Hematopoietic multipotent progenitor cell treated with erythropoietin and hydrocortisone succinate and interleukin-3 and kit ligand, for 17 days (in vitro differentiated cells): ENCODE results near the gene MANBA.

Experiments
- DNase-seq: peaks from one replicate; pipeline ENCODE4 v3.0.0-alpha.2; 2015; ENCODE audit warnings: low spot score

MANBA gene

DNA sequence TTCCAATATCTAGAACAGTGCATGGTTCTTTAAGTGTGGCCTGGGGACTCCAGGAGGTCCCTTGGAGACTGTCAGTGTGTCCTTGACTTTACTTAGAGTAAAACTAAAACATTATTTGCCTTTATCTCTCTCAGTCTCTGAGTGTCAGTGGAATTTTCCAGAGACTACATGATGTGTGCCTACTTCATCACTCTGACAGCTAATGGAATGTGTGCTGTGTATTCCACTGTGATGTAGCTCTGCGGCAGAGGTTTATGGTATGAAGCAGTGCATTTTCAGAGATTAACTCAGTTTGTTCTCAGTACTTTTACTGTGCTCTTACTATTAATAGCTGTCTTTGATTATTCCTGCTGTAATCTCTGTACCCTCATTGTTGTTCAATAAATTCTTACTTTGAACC lies 85.6 kb downstream of the MANBA start:
- DNase-seq: no peak

DNA sequence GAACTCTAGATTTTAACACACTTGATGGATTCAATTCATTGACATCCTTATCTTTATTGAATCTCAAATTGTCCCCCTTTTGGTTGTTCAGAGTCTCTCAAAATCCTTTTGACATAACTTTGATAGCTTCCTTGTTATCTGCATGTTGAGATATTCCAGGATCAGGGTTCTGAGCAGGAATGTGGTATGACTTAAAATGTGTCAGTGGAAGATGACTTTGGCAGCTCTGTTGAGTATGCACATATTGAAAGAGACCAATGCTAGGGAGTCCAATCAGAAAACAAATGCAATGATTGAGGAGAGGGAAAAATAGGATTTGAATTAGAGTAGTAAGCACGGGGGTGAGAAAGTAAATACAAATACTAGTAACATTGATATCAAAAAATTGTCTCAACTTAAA lies 93.8 kb downstream of the MANBA start:
- no peak for DNase-seq

DNA sequence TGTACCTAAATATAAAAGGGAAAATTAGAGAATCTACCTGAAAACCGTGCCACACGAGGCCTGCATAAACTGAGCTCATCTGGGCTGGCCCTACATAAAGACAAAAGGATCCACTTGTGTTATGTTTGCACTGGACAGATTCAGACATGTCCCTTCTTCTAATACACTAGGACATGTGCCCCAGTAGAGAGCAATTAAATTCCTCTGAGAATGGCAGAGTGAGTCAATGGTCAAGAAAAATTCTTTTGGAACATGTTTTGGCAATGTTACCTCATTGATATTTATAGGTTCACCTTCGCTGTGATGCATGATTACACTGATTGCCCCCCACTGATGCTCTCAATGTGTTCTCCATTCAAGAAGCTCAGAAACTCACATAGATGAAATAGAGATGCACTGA lies 95.2 kb downstream of the MANBA start:
- no peak for DNase-seq

DNA sequence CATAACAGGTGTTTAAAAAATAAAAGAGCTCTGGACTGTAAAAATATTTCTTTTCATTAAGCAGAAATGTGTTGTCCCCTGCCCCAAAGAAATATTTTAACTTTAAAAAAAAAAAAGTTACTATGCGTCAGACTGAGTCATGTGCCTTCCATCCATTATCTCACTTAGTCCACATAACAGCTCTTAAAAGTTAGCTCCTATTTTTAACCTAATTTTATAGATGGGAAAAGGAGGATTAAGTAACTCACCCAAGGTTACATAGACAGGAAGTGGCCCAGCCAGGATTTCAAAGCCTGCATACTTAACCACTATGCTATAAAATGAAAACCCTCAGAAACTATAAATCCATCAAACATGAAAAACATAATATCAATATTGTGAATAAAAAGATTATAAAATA lies 97.7 kb downstream of the MANBA start:
- no peak for DNase-seq

DNA sequence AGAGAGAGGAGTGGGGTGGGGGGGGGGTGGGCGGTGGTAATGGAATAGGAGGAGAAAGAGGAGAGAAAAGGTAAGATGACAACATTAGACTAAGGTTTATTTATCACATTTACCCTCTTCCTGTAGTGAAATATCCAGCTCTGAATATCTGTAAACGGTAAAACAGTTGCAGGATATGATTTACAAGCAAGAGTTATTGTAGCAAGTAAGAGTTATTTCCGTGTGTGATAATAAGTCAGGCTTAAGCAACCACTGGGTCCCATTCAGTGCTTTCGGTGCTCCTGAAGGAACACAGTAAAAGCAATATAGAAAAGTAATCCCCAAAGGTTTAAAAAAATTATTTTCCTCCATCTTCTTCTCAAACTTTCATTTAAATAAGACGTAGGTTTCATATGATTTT lies 103.6 kb downstream of the MANBA start:
- no peak for DNase-seq

DNA sequence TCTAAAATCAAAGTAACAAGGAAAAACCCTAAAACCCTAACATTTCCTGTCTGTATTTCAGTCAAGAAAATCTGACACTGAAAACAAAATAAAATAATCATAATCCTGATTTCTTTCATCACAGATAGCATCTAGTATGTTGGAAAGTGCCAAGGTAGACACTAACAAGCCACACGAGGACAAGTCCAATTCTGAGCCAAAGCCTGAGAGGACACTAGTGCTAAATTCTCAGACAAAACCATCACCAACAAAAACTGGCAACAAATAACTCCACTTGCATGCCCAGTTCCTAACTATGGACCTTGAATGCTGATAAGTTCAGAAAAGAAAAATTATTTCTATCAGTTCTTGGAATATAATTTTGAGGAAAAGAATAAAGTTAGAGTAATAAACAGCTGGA lies 113.7 kb downstream of the MANBA start:
- DNase-seq: no peak

DNA sequence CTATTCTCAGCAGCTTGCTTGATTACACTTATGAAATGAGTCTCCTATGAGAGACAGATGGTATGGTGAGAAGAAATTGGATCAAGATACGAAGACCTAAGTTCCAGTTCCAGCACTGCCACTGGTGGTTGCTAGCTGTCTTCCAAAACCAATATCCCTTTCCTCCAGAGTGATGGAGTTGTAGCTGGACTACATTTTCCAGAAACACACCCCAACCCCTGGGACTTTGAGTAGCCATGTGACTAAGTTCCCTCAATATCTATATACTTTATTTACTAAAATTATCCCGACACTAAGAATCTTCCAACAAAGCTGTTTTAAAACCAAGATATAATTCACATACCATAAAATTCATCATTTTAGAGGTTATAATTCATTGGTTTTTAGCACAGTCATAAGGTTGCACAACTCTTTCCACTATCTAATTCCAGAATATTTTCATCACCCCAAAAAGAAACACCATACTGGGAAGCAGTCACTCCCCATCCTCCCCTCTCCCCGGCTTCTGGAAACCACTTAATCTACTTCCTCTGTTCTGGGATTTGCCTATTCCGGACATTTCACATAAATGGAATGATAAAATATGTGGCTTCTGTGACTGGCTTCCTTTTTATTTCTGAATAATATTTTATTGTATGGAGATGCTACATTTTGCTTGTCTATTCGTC lies 118.0 kb downstream of the MANBA start:
- DNase-seq: no peak

DNA sequence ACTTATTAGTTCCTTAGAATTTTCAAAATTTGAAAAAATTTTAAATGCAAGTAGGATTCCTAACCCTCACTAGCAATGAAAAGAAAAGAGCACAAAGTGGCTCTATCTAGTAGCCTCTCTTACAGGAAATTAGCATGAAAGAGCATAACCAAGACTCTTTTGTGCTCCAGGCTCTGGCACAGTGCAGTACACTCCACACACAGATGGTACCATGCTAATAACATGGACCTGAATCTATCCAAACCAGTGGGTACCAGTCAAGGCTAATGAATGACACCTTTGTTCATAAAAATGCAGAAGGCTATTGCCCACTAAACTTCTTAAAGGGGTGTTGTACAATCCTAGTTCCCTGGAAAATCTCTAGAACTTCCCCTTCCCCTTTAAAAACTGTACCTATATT lies 119.0 kb downstream of the MANBA start:
- DNase-seq: no peak

DNA sequence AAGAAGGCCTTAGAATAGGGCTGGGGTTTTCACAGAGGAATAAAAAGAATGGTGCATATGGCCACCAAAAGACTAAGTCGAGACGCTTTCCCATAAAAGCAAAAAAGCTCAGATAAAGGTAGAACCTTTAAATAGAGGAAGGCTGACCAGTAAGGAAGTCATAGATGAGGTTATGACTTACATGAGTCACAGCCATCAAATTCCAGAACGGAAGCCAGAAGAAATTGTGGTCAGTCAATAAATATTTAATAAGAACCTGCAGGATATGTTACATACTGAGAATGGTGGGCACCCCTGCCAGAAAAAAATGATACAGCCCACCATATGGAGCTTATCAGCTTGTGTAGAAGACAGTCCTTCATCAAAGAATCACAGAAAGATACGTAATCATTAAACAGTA lies 120.1 kb downstream of the MANBA start:
- DNase-seq: no peak

DNA sequence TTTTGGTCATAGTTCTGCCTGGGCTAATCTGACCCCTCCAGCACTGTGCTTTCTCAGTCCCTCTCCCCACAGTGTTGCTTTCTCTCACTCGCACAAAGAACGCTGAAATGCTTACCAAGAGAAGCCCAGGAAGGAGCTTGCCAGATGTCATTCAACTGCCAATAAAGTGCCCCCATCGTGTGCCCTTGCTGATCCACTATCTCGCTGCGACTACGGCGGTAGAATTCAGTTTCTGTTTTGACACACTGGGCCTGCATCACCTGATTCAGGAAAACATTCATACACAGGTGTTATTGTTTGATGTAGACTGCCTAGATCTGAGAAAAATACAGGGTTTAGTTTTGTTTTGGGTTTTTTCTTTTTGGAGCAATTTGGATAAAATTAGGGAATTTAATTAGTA lies 121.2 kb downstream of the MANBA start:
- DNase-seq: no peak

DNA sequence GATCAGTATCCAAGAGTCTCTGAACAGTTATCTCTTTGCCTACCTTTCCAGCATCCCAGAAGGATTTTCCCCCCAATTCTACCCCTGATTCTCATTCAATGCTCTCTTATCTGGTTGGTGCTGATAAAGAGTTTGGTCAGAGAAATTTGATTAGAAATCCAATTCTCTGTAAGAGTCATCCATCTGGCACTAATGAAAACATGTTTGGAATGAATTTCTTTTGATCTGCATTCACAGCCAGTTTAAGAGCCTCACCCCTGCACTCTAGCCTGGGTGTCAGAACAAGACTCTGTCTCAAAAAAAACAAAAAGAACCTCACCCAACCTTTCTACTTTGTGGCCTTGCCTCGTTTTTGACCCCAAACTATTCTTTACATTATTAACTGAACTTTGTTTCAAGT lies 122.1 kb downstream of the MANBA start:
- DNase-seq: no peak

DNA sequence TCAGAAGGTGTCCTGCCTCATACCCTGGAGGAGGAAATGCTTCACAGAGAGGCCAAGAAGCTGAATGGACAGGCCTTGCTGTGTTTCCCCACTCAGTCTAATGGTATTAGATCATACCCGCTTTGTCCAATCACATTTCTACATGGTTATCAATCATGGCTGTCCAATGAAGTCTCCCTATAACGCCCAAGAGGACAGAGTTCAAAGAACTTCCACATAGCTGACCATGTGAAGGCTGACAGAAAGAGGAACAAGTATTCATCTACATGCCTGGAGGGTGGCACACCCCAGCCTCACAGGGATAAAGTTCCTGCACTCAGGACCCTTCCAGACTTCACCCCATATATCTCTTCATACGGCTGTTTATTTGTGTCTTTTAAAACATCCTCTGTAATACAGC lies 123.4 kb downstream of the MANBA start:
- no peak for DNase-seq

DNA sequence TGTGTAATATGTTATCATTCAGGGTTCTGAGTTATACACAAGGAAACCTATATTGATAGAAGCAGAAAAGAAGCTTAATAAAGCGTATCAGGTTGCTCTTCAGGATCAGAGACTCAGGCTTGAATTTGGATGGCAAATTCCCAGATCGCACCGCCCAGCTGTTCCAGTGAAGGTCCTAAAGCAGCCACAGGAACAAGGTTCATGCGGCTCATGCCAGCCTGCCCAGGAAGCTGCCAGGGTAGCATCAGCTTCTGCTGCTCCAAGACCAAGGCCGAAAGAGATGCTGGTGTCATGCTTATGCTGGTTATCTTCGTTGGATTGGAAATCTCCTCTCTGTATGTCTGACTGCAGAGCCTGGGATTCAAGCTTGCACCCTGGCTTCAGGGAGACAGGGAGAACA lies 127.7 kb downstream of the MANBA start:
- DNase-seq: no peak

DNA sequence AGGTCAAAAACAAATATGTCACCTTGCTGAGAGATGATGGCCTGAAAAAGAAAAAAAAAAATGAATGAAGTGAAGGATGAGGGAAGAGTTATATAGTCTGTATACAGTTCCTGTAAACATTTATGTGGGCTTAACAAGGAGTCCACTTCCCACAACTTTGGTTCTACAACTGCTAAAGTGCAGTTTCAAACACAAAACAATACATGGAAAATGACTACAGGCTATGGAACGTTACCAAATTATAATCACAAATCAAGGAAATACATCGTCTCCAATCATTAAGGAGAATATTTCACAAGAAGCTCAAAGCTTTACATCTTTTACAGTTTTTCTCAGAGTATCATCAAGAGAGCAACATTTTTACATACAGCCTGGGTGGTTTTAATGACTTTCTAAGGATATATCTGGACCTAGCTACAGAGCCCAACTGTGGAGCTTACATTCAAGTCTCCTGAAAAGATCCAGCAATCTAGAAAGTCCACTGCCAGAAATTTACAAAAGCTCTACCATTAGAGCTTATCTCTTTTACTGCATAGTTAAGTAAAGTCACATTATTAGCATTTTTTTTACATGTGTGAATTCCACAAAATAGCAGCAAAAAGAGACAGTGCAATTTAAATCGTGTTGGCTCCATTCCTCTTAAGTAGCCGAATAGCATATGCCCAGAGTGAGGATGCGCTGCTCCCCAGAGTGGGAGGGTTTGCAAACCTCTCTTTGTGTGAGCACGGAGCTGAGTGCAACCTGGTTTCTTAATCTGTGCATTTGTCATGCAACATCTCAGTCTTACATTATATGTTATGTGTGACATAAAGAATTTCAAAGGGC lies 128.3 kb downstream of the MANBA start:
- DNase-seq: no peak

DNA sequence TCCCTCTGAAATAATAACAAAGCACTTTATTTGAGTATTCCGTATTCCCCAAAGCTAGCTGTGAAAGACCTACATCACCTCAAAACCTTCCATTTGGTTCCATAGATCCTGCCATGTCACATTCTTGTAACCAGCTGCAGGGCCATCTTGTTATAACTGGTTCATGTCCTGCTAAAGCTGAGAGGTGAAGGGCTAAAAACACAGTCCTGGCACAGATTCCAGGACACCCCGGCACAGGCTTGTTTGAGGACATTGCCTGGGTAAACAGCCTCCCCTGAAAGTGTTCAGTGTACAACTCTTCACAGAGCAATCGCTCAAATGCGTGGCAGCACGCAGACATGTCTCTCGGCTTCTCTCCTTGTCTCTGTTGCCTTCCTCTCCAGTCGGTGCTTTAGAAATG lies 129.2 kb downstream of the MANBA start:
- DNase-seq: no peak

DNA sequence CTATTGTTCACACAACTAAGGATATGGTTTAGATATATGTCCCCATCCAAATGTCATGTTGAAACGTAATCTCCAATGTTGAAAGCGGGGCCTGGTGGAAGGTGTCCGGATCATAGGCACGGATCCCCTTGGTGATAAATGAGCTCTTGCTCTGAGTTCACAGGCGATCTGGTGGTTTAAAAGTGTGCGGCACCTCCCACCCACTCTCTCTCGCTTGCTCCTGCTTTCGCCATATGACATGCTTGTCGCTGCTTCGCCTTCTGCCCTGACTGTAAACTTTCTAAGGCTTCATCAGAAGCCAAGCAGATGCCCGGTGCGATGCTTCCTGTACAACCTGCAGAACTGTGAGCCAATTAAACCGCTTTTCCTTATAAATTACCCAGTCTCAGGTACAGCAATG lies 131.1 kb downstream of the MANBA start:
- DNase-seq: no peak

DNA sequence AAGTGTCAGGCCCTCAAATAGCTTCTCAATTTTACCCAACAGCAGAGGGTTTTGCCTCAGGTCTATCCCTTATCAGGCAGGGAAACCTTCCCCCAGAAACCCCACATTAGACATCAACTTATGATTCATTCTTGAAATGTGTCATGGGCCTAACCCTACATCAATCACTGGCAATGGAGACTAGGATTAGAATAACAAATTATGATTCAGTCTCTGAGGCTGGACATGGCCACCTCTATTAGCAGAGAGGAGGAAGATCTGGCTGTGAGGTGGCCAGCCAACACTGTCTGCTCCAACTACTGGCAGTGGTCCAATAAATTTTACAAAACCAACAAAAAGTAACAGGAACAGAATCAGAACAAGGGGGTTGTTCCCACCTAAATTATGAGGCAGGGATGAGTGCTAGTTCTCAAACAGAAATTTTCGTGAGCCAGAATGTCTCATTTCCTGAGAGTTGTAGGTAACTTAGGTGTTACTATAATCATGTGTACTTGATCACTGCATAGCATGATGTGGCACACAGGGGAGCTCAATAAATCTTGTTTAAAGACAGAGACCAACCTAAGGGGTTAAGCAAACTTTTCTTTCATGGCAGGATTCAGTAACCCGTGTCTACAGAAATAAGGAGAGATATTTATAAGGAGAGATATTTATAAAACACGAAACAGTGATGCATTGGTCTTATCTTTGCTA lies 132.8 kb downstream of the MANBA start:
- no peak for DNase-seq

DNA sequence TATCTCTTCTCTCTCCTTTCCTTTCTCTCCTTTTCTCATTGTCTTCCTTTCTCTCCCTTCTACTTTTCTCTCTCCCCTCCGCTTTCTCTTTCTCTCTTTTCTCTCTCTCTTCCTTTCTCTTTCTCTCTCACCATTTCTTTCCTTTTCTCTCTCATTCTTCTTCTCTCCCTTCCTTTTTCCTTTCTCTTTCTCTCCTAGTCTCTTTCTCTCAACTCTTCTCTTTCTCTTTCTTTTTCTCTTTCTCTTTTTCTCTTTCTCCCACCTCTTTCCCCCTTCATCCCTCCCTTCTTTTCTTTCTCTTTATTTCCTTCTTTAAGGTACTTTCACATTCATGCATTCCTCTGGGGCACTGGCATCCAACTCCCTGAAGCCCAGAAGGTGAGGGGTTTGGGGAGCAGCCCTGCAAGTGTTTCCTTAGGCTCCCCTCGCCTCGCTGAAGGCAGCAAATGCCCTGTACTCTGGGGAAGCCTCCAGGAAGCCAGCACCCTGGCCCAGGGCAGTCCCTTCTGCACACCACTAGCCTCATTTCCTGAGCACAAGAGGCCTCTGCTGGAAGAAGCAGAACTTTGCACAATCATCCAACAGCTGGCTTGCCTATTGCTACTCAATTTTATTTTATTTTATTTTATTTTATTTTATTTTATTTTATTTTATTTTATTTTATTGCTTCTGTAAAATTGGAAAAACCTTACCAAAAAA lies 135.4 kb downstream of the MANBA start:
- no peak for DNase-seq

DNA sequence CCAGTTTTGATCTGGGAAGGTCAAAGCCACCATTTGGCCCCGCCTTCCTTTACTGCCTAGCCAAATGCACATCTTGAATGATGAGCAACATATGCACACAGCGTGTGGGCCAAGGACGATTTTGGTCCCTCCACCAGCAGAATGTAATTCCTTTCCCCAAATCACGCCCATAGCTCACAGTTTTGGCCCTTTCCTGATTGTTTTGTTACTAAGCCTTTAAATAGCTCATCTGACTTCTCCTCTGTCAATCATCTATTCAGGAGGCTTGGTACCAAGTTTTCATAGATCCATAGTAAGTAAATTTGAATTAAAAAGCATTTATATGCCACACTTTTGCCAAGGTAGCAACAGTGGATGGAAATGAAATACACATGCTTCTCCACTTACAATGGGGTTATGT lies 136.3 kb downstream of the MANBA start:
- DNase-seq: no peak

DNA sequence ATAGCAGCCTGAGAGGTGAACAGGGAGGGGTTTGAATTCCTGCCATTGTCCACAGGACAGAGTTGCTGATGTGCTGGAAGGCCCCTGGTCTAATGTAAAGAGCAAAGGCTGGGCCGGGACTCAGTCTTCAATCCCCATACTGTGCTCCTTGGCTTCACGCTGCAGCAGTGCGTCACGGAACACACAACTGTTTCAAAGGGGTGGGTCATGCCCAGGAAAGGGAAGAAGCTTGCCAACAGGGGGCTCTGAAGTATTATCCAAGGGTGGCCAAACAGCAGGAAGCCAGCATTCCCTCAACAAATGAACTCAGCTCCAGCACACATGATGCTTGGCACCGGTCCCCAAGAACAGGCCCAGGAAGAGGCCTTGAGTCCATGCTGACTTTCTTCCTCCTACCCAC lies 137.1 kb downstream of the MANBA start:
- DNase-seq: peak; percentile 11

DNA sequence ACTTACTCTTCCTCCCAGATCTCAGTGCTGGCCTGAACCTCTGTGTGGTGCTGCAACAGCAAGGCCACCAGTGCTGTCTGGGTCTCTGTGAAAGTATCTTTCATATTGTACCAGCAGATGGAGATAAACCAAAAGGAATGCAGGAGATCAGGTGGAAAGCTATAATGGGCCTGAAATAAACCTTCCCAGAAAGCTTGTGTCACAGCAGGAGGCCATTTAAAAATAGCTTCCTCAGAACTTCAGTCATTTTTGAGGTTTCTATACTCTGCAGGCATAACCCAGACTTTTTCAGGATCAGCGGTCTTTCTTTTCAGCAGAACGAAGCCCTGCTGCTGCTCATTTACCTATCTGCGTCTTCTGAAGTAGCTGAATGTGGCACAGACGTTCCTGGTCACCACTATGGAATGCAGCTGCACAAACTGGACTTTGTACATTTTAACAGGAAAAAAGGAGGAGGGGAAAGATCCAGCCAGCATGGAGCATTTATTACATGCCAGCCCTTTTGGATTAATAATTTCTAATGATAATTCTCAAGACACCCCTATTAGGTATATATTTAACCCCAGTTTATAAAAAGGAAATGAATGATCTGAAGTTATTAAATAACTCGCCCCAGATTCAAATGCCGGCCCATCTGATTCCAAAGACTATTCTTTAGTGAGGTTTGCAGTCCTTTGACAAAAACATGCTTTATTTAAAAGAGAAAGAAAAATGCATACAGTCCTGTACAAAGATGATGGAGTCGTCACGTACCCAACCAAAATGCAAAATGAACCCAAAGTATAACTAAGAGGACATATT lies 139.9 kb downstream of the MANBA start:
- peak; percentile 28 for DNase-seq
